Ovary (tissue), 3 donors: Measurements from ENCODE around the gene SPATA3.

Experiments used
- EP300 ChIP-seq: sonication (generic); formaldehyde crosslinking; IDR thresholded peaks from one replicate; pipeline ENCODE4 v1.6.1; 2017; ENCODE audit warnings: antibody characterized with exemption
- POLR2A ChIP-seq: fragments of 450-650 bp; IDR thresholded peaks from one replicate; pipeline ENCODE4 v1.6.1; 2017; ENCODE audit warnings: antibody characterized with exemption, mild to moderate bottlenecking, moderate library complexity
- TF ChIP-seq, protein P1 (sequence below), 3 donors: fragments of 450-650 bp in 2 of 3; fragments of 200-600 bp in 1 of 3; IDR thresholded peaks; one replicate each; pipeline versions ENCODE4 v1.5.1 to v1.8.0; 2016 to 2022; ENCODE audit warnings: antibody characterized with exemption in 3 of 3, mild to moderate bottlenecking in 1 of 3
- donor health status: DM: no; HTN: no; CAD: no.

DNA sequence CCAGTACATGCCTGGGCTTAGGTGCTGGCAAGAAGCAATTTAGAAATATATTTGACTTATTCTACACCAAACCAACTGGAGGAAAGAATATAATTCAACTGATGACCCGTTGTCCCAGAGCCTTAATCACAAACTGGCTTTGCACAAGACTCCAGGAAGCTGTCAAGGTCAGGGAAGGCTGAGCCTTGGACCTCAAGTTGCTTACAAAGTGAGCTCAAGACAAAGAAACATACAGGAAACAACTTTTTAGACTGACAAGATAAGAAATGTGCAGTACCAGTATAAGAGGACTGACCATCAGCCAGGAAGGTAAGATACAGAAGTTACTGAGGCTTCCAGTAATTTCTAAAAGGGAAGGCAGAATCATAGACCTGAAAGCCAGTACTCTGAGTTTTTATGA is 35.9 kb upstream of the SPATA3 start:
- TF ChIP-seq, protein P1, sequence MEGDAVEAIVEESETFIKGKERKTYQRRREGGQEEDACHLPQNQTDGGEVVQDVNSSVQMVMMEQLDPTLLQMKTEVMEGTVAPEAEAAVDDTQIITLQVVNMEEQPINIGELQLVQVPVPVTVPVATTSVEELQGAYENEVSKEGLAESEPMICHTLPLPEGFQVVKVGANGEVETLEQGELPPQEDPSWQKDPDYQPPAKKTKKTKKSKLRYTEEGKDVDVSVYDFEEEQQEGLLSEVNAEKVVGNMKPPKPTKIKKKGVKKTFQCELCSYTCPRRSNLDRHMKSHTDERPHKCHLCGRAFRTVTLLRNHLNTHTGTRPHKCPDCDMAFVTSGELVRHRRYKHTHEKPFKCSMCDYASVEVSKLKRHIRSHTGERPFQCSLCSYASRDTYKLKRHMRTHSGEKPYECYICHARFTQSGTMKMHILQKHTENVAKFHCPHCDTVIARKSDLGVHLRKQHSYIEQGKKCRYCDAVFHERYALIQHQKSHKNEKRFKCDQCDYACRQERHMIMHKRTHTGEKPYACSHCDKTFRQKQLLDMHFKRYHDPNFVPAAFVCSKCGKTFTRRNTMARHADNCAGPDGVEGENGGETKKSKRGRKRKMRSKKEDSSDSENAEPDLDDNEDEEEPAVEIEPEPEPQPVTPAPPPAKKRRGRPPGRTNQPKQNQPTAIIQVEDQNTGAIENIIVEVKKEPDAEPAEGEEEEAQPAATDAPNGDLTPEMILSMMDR (IDR thresholded peaks at IDR 0.05), result no peak
- TF ChIP-seq EP300, result no peak
- TF ChIP-seq POLR2A, result no peak
